K562 (cell line): ENCODE data around the gene PPAN. TPM values are rescaled to one million over a fixed set of nuclear protein-coding genes. Genes with fewer than 3 reads are reported as not detected.

Experiments
- ATF7 ChIP-seq: fragments of 450-650 bp; IDR thresholded peaks from 2 replicates; pipeline ENCODE4 v1.7.1; 2014; ENCODE audit warnings: mild to moderate bottlenecking, moderate library complexity
- CBX3 ChIP-seq, 2 experiments: IDR thresholded peaks; 1 replicate in 1 of 2; 2 replicates in 1 of 2; pipeline ENCODE4 v1.6.1; 2012; ENCODE audit warnings: inconsistent platforms in 2 of 2, low read length in 2 of 2, borderline replicate concordance in 1 of 2, control low read depth in 1 of 2
- MTA3 ChIP-seq: fragments of 450-650 bp; formaldehyde crosslinking; IDR thresholded peaks from 2 replicates; pipeline ENCODE4 v1.6.1; 2017; ENCODE audit warnings: mild to moderate bottlenecking, borderline replicate concordance
- ZC3H11A ChIP-seq: IDR thresholded peaks from 2 replicates; pipeline ENCODE4 v1.6.1; 2012; ENCODE audit warnings: low read depth, low read length, improper control_type of control experiment
- ZKSCAN1 ChIP-seq: fragments of 150-350 bp; IDR thresholded peaks from 2 replicates; pipeline ENCODE4 v1.6.1; 2016; ENCODE audit warnings: low read depth, low read length
- polyA plus RNA-seq, 8 experiments: library from polyadenylated mRNA; depleted of rRNA in 4 of 8; stranded (reverse) in 5 of 8; unstranded in 3 of 8; fragments of >200 nt; fragmentation: Nextera tagmentation in 2 of 8; fragmentation: Illumina TruSeq in 1 of 8; extraction: Ambion mirVana in 2 of 8; extraction: Trizol in 1 of 8; gene quantifications; 2 replicates each; pipeline versions ENCODE4 v1.2.1 to v1.2.3, GENCODE V29; 2011 to 2014; ENCODE audit warnings: inconsistent platforms in 1 of 8, missing spikeins in 1 of 8
- total RNA-seq, 7 experiments: library from RNA; depleted of rRNA in 6 of 7; stranded (reverse); fragments of >200 nt in 6 of 7; fragmentation: Illumina TruSeq in 2 of 7; extraction: Trizol in 2 of 7; gene quantifications; 2 replicates each; pipeline versions ENCODE4 v1.2.1 to v1.2.3, GENCODE V29; 2011 to 2021; ENCODE audit warnings: low replicate concordance in 1 of 7
- TF ChIP-seq, protein P1 (sequence below): fragments of 250-450 bp; sonication (Bioruptor Pico); IDR thresholded peaks from 2 replicates; pipeline ENCODE4 v1.5.0; 2021; ENCODE audit warnings: mild to moderate bottlenecking, borderline replicate concordance
- TF ChIP-seq, protein P2 (sequence below): sonication (generic); formaldehyde crosslinking; IDR thresholded peaks from 2 replicates; pipeline ENCODE4 v1.9.0; 2022; ENCODE audit warnings: mild to moderate bottlenecking, missing genetic modification reagents
- TF ChIP-seq, protein P3 (sequence below): fragments of 250-450 bp; sonication (Bioruptor Pico); IDR thresholded peaks from 2 replicates; pipeline ENCODE4 v1.4.0; 2020; ENCODE audit warnings: mild to moderate bottlenecking
- TF ChIP-seq, protein P4 (sequence below): fragments of 450-650 bp; IDR thresholded peaks from 2 replicates; pipeline ENCODE4 v1.6.1; 2016; ENCODE audit warnings: mild to moderate bottlenecking, moderate library complexity

The PPAN gene
- total and polyA plus RNA-seq, 9 of the 15 experiments (the other 6 are each of a cell fraction or from before 2014, with no cell fraction given), result 2.2 to 129 (median 59.1) TPM

DNA sequence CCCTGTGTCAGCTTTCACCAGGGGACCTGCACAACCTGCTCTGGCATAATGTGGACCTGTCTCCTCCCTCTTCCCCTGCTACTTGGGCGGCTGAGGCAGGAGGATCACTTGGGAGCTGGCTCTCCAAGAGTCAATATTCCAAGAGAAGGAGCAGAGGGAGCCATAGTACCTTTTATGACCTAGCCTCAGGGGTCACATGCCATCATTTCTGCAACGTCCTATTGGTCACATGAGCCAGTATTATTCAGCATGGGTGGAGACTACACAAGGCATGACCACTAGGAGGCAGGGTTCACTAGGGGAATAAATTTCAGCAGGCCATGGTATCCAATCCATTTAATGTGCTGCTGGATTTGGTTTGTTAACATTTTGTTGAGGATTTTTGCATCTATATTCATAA lies 32.0 kb upstream of the PPAN start (continued):
- TF ChIP-seq, protein P1, sequence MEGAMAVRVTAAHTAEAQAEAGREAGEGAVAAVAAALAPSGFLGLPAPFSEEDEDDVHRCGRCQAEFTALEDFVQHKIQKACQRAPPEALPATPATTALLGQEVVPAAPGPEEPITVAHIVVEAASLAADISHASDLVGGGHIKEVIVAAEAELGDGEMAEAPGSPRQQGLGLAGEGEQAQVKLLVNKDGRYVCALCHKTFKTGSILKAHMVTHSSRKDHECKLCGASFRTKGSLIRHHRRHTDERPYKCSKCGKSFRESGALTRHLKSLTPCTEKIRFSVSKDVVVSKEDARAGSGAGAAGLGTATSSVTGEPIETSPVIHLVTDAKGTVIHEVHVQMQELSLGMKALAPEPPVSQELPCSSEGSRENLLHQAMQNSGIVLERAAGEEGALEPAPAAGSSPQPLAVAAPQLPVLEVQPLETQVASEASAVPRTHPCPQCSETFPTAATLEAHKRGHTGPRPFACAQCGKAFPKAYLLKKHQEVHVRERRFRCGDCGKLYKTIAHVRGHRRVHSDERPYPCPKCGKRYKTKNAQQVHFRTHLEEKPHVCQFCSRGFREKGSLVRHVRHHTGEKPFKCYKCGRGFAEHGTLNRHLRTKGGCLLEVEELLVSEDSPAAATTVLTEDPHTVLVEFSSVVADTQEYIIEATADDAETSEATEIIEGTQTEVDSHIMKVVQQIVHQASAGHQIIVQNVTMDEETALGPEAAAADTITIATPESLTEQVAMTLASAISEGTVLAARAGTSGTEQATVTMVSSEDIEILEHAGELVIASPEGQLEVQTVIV (CRISPR knock-in tag), result no peak
- 0 out of 2 replicates have a peak, but pooled peaks have one; percentile 23 for TF ChIP-seq MTA3
- no peak for TF ChIP-seq ZC3H11A
- TF ChIP-seq ZKSCAN1, result no peak
- peak in 1 of 2 experiments; percentile 95; a peak in 2 of 3 replicates for TF ChIP-seq CBX3 (IDR thresholded peaks at IDR 0.05; ENCODE audit: borderline replicate concordance in 1 of 2, low read length in 2 of 2)
- TF ChIP-seq, protein P2, sequence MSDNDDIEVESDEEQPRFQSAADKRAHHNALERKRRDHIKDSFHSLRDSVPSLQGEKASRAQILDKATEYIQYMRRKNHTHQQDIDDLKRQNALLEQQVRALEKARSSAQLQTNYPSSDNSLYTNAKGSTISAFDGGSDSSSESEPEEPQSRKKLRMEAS (CRISPR knock-in tag), result 0 out of 2 replicates have a peak, but pooled peaks have one; percentile 18
- TF ChIP-seq ATF7, result peak; percentile 37; the same call in 1 of the 2 replicates
- TF ChIP-seq, protein P3, sequence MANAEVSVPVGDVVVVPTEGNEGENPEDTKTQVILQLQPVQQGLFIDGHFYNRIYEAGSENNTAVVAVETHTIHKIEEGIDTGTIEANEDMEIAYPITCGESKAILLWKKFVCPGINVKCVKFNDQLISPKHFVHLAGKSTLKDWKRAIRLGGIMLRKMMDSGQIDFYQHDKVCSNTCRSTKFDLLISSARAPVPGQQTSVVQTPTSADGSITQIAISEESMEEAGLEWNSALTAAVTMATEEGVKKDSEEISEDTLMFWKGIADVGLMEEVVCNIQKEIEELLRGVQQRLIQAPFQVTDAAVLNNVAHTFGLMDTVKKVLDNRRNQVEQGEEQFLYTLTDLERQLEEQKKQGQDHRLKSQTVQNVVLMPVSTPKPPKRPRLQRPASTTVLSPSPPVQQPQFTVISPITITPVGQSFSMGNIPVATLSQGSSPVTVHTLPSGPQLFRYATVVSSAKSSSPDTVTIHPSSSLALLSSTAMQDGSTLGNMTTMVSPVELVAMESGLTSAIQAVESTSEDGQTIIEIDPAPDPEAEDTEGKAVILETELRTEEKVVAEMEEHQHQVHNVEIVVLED (CRISPR knock-in tag), result no peak
- TF ChIP-seq, protein P4, sequence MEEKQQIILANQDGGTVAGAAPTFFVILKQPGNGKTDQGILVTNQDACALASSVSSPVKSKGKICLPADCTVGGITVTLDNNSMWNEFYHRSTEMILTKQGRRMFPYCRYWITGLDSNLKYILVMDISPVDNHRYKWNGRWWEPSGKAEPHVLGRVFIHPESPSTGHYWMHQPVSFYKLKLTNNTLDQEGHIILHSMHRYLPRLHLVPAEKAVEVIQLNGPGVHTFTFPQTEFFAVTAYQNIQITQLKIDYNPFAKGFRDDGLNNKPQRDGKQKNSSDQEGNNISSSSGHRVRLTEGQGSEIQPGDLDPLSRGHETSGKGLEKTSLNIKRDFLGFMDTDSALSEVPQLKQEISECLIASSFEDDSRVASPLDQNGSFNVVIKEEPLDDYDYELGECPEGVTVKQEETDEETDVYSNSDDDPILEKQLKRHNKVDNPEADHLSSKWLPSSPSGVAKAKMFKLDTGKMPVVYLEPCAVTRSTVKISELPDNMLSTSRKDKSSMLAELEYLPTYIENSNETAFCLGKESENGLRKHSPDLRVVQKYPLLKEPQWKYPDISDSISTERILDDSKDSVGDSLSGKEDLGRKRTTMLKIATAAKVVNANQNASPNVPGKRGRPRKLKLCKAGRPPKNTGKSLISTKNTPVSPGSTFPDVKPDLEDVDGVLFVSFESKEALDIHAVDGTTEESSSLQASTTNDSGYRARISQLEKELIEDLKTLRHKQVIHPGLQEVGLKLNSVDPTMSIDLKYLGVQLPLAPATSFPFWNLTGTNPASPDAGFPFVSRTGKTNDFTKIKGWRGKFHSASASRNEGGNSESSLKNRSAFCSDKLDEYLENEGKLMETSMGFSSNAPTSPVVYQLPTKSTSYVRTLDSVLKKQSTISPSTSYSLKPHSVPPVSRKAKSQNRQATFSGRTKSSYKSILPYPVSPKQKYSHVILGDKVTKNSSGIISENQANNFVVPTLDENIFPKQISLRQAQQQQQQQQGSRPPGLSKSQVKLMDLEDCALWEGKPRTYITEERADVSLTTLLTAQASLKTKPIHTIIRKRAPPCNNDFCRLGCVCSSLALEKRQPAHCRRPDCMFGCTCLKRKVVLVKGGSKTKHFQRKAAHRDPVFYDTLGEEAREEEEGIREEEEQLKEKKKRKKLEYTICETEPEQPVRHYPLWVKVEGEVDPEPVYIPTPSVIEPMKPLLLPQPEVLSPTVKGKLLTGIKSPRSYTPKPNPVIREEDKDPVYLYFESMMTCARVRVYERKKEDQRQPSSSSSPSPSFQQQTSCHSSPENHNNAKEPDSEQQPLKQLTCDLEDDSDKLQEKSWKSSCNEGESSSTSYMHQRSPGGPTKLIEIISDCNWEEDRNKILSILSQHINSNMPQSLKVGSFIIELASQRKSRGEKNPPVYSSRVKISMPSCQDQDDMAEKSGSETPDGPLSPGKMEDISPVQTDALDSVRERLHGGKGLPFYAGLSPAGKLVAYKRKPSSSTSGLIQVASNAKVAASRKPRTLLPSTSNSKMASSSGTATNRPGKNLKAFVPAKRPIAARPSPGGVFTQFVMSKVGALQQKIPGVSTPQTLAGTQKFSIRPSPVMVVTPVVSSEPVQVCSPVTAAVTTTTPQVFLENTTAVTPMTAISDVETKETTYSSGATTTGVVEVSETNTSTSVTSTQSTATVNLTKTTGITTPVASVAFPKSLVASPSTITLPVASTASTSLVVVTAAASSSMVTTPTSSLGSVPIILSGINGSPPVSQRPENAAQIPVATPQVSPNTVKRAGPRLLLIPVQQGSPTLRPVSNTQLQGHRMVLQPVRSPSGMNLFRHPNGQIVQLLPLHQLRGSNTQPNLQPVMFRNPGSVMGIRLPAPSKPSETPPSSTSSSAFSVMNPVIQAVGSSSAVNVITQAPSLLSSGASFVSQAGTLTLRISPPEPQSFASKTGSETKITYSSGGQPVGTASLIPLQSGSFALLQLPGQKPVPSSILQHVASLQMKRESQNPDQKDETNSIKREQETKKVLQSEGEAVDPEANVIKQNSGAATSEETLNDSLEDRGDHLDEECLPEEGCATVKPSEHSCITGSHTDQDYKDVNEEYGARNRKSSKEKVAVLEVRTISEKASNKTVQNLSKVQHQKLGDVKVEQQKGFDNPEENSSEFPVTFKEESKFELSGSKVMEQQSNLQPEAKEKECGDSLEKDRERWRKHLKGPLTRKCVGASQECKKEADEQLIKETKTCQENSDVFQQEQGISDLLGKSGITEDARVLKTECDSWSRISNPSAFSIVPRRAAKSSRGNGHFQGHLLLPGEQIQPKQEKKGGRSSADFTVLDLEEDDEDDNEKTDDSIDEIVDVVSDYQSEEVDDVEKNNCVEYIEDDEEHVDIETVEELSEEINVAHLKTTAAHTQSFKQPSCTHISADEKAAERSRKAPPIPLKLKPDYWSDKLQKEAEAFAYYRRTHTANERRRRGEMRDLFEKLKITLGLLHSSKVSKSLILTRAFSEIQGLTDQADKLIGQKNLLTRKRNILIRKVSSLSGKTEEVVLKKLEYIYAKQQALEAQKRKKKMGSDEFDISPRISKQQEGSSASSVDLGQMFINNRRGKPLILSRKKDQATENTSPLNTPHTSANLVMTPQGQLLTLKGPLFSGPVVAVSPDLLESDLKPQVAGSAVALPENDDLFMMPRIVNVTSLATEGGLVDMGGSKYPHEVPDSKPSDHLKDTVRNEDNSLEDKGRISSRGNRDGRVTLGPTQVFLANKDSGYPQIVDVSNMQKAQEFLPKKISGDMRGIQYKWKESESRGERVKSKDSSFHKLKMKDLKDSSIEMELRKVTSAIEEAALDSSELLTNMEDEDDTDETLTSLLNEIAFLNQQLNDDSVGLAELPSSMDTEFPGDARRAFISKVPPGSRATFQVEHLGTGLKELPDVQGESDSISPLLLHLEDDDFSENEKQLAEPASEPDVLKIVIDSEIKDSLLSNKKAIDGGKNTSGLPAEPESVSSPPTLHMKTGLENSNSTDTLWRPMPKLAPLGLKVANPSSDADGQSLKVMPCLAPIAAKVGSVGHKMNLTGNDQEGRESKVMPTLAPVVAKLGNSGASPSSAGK, result peak; percentile 19; the same call in 1 of the 2 replicates
